K562 (cell line): Measurements from ENCODE around the gene PDE6H. TPM values are rescaled to one million over a fixed set of nuclear protein-coding genes. Genes with fewer than 3 reads are reported as not detected.

Source experiments
- ATAC-seq: fragments of 200-7000 bp; cut with Tn5 transposase; 3 replicates; pipeline ENCODE4 v1.9.1; 2020; ENCODE audit warnings: moderate library complexity
- BruUV-seq: library from RNA; stranded (reverse); fragments of 400-500 nt; replicated peaks from 2 replicates; lab custom pipeline; 2021; lab: Mats Ljungman, UMichigan
- CTCF ChIA-PET: fragments of 300-600 bp; formaldehyde crosslinking; extraction: SDS; loops from one replicate; lab custom pipeline; 2021; ENCODE audit warnings: low intra/inter-chr PET ratio; lab: Yijun Ruan, JAX
- POLR2A ChIA-PET: fragments of 300-600, 350-650 bp; sonication (Branson Sonifier 250); formaldehyde crosslinking; extraction: SDS; loops from one replicate; lab custom pipeline; 2021; ENCODE audit warnings: antibody characterized with exemption, inconsistent platforms; lab: Yijun Ruan, JAX
- DNase-seq, 4 experiments: peaks; one replicate each; pipeline versions ENCODE4 v3.0.0 to v3.0.0-alpha.2; 2011 to 2018; ENCODE audit warnings: low spot score in 3 of 4, mixed read lengths in 3 of 4; ENCODE audit errors: extremely low read depth in 1 of 4
- FAIRE-seq: peaks from 2 replicates; lab custom pipeline; 2011; peaks lifted over from hg19 to GRCh38; lab: Jason Lieb, UNC
- H2AFZ ChIP-seq: 2 replicates; pipeline ENCODE4 v1.6.0; 2011; ENCODE audit warnings: low read depth, low read length, control low read depth, inconsistent platforms
- H3K27ac ChIP-seq: fragments of 200-600 bp; 3 replicates; pipeline ENCODE4 v1.8.0; 2011; ENCODE audit warnings: low read depth, mild to moderate bottlenecking, control low read depth, inconsistent platforms, low read length, moderate library complexity, mixed read lengths; ENCODE audit errors: extremely low read depth
- H3K27me3 ChIP-seq, 2 experiments: fragments of 300-600 bp in 1 of 2; 2 replicates in 1 of 2; 3 replicates in 1 of 2; pipeline versions ENCODE4 v1.6.0 to v1.8.0; 2011; ENCODE audit warnings: inconsistent platforms in 2 of 2, low read length in 2 of 2, mild to moderate bottlenecking in 1 of 2, mixed read lengths in 1 of 2, moderate library complexity in 1 of 2; ENCODE audit not compliant: control insufficient read depth in 2 of 2, insufficient read depth in 2 of 2
- H3K36me3 ChIP-seq: fragments of 300-600 bp; 3 replicates; pipeline ENCODE4 v1.8.0; 2011; ENCODE audit warnings: mild to moderate bottlenecking, low read length, inconsistent platforms; ENCODE audit not compliant: control insufficient read depth, insufficient read depth
- H3K4me1 ChIP-seq, 2 experiments: fragments of 200-600 bp in 1 of 2; replicated peaks in 1 of 2; 2 replicates in 1 of 2; 3 replicates in 1 of 2; pipeline versions ENCODE4 v1.5.1 to v1.8.0; 2011; ENCODE audit warnings: inconsistent platforms in 2 of 2, low read length in 2 of 2, mild to moderate bottlenecking in 1 of 2, mixed read lengths in 1 of 2, moderate library complexity in 1 of 2; ENCODE audit not compliant: control insufficient read depth in 2 of 2, insufficient read depth in 2 of 2
- H3K4me2 ChIP-seq: 2 replicates; pipeline ENCODE4 v1.6.1; 2011; ENCODE audit warnings: low read length, control low read depth, inconsistent platforms, mixed read lengths; ENCODE audit not compliant: insufficient read depth
- H3K4me3 ChIP-seq: fragments of 200-600 bp; sonication (generic), shearing (Covaris generic); 2 replicates; pipeline ENCODE4 v1.5.1; 2016; ENCODE audit warnings: control low read depth, inconsistent platforms
- H3K79me2 ChIP-seq: fragments of 200-600 bp; 3 replicates; pipeline ENCODE4 v1.8.0; 2011; ENCODE audit warnings: low read length, inconsistent platforms; ENCODE audit not compliant: control insufficient read depth, insufficient read depth
- H3K9ac ChIP-seq, 2 experiments: 2 replicates each; pipeline versions ENCODE4 v1.6.0 to v1.6.1; 2011; ENCODE audit warnings: low read depth in 2 of 2, low read length in 2 of 2, control low read depth in 1 of 2, inconsistent platforms in 1 of 2, mild to moderate bottlenecking in 1 of 2, mixed read lengths in 1 of 2; ENCODE audit not compliant: insufficient read depth in 1 of 2
- H3K9me1 ChIP-seq: one replicate; pipeline ENCODE4 v1.6.0; 2011; ENCODE audit warnings: inconsistent platforms, mild to moderate bottlenecking, low read length, moderate library complexity; ENCODE audit not compliant: control insufficient read depth, insufficient read depth
- H3K9me3 ChIP-seq: replicated peaks from 2 replicates; pipeline ENCODE4 v1.5.1; 2011; ENCODE audit warnings: low read depth, low read length, inconsistent platforms; ENCODE audit not compliant: control insufficient read depth, insufficient read depth
- H4K20me1 ChIP-seq: replicated peaks from 2 replicates; pipeline ENCODE4 v1.6.1; 2011; ENCODE audit warnings: low read length, inconsistent platforms, mixed read lengths; ENCODE audit not compliant: control insufficient read depth, insufficient read depth
- BMI1 ChIP-seq: fragments of 150-350 bp; IDR thresholded peaks from 2 replicates; pipeline ENCODE4 v1.6.1; 2014; ENCODE audit warnings: low read length
- BRD4 ChIP-seq: fragments of 200-600 bp; sonication (generic); IDR thresholded peaks from 2 replicates; pipeline ENCODE4 v1.6.1; 2017; ENCODE audit warnings: inconsistent platforms
- CCAR2 ChIP-seq: fragments of 200-400 bp; formaldehyde crosslinking; IDR thresholded peaks from 2 replicates; pipeline ENCODE4 v1.6.1; 2017; ENCODE audit warnings: mild to moderate bottlenecking, low read depth, low read length
- ETS1 ChIP-seq: conservative IDR thresholded peaks from 2 replicates; pipeline ENCODE4 v1.6.1; 2011; ENCODE audit warnings: low read depth, mild to moderate bottlenecking, low read length; ENCODE audit not compliant: control insufficient read depth
- MYC ChIP-seq, 2 experiments: fragments of 250-450 bp in 1 of 2; sonication (Bioruptor Pico) in 1 of 2; IDR thresholded peaks; 2 replicates each; pipeline versions ENCODE4 v1.5.1 to v1.6.1; 2012 to 2021; ENCODE audit warnings: low read depth in 2 of 2, borderline replicate concordance in 1 of 2, improper control_type of control experiment in 1 of 2, low read length in 1 of 2, mild to moderate bottlenecking in 1 of 2, moderate library complexity in 1 of 2
- NCOA2 ChIP-seq, 2 experiments: fragments of 450-650 bp; IDR thresholded peaks; 2 replicates each; pipeline ENCODE4 v1.6.1; 2018; ENCODE audit warnings: mild to moderate bottlenecking in 2 of 2, moderate library complexity in 1 of 2; ENCODE audit not compliant: partially characterized antibody in 2 of 2
- RUNX1 ChIP-seq: sonication (generic); IDR thresholded peaks from 2 replicates; pipeline ENCODE4 v1.6.1; 2016; ENCODE audit warnings: antibody characterized with exemption, low read depth
- SMAD4 ChIP-seq: fragments of 250-450 bp; sonication (Bioruptor Pico); conservative IDR thresholded peaks from 2 replicates; pipeline ENCODE4 v1.8.0; 2021; ENCODE audit warnings: inconsistent platforms, mild to moderate bottlenecking, moderate library complexity
- TCF7L2 ChIP-seq: fragments of 150-350 bp; IDR thresholded peaks from 2 replicates; pipeline ENCODE4 v1.6.1; 2016; ENCODE audit warnings: low read depth, mild to moderate bottlenecking, low read length, moderate library complexity
- ZNF277 ChIP-seq: fragments of 250-450 bp; sonication (Bioruptor Pico); IDR thresholded peaks from 2 replicates; pipeline ENCODE4 v1.8.0; 2022; ENCODE audit warnings: inconsistent platforms, mild to moderate bottlenecking, moderate library complexity, borderline replicate concordance
- ZNF583 ChIP-seq: fragments of 250-450 bp; sonication (Bioruptor Pico); IDR thresholded peaks from 2 replicates; pipeline ENCODE4 v1.4.0; 2020
- ZNF766 ChIP-seq: fragments of 200-800 bp; sonication (Bioruptor generic); conservative IDR thresholded peaks from 2 replicates; pipeline ENCODE4 v1.6.1; 2016; ENCODE audit warnings: missing genetic modification characterization, missing compliant biosample characterization
- WGBS: fragments of 100-300 bp; shearing (Covaris generic); methylation state at CpG from one replicate; pipeline ENCODE4 v1.1.6; 2016; ENCODE audit warnings: low coverage, mixed read lengths; ENCODE audit not compliant: insufficient coverage; ENCODE audit errors: missing lambda C conversion rate; 5-methylcytosine and 5-hydroxymethylcytosine counted together
- in situ Hi-C: fragments of 300-500 bp; cut with MboI; formaldehyde crosslinking; loops from 4 replicates; pipeline ENCODE4 v1.15.0; 2018; ENCODE audit warnings: inconsistent platforms, mixed read lengths
- intact Hi-C: fragments of 100-400 bp; cut with micrococcal nuclease; formaldehyde crosslinking; loops from 2 replicates; pipeline ENCODE4 v1.14.2; 2022
- polyA plus RNA-seq, 8 experiments: library from polyadenylated mRNA; depleted of rRNA in 4 of 8; stranded (reverse) in 5 of 8; unstranded in 3 of 8; fragments of >200 nt; fragmentation: Nextera tagmentation in 2 of 8; fragmentation: Illumina TruSeq in 1 of 8; extraction: Ambion mirVana in 2 of 8; extraction: Trizol in 1 of 8; gene quantifications; 2 replicates each; pipeline versions ENCODE4 v1.2.1 to v1.2.3, GENCODE V29; 2011 to 2014; ENCODE audit warnings: inconsistent platforms in 1 of 8, missing spikeins in 1 of 8
- total RNA-seq, 7 experiments: library from RNA; depleted of rRNA in 6 of 7; stranded (reverse); fragments of >200 nt in 6 of 7; fragmentation: Illumina TruSeq in 2 of 7; extraction: Trizol in 2 of 7; gene quantifications; 2 replicates each; pipeline versions ENCODE4 v1.2.1 to v1.2.3, GENCODE V29; 2011 to 2021; ENCODE audit warnings: low replicate concordance in 1 of 7
- TF ChIP-seq, protein P1 (sequence below): fragments of 250-450 bp; sonication (Bioruptor Pico); IDR thresholded peaks from 2 replicates; pipeline ENCODE4 v1.5.0; 2021

PDE6H gene
- total and polyA plus RNA-seq, 9 of the 15 experiments (the other 6 are each of a cell fraction or from before 2014, with no cell fraction given) = 0.15 TPM; not detected in 8

- intact Hi-C loops = no loop called here
- no peaks in the 10 kb centered on the region for H3K4me1 ChIP-seq
- TF ChIP-seq, protein P1, sequence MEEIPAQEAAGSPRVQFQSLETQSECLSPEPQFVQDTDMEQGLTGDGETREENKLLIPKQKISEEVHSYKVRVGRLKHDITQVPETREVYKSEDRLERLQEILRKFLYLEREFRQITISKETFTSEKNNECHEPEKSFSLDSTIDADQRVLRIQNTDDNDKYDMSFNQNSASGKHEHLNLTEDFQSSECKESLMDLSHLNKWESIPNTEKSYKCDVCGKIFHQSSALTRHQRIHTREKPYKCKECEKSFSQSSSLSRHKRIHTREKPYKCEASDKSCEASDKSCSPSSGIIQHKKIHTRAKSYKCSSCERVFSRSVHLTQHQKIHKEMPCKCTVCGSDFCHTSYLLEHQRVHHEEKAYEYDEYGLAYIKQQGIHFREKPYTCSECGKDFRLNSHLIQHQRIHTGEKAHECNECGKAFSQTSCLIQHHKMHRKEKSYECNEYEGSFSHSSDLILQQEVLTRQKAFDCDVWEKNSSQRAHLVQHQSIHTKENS (CRISPR knock-in tag) = no peak
- TF ChIP-seq, all 486 proteins: peak for 0
- DNase-seq (no peak), ATAC-seq (no peak), FAIRE-seq (no peak)
- Histone ChIP-seq H3K27me3 (0 out of 5 replicates have a peak, but pooled peaks cover 0 to 3% of the 10 kb centered on the region in 2 experiments), H3K36me3 (no peaks in the 10 kb centered on the region), H3K9me3 (no peaks in the 10 kb centered on the region), H3K9ac (no peak overlapping the region), H3K9me1 (no peaks in the 10 kb centered on the region), H3K79me2 (no peaks in the 10 kb centered on the region), H3K4me3 (no peak overlapping the region), H3K4me2 (no peak overlapping the region), H3K27ac (no peak overlapping the region), H4K20me1 (no peaks in the 10 kb centered on the region), H2AFZ (no peak overlapping the region)
- no TSS peak for BruUV-seq
- in situ Hi-C loops = no loop called here
- CTCF ChIA-PET = no interaction called here
- POLR2A ChIA-PET = no interaction called here
These were observed 6.6 kb downstream of the PDE6H start for GRCh38 chr12:14979468-14979867.

DNA sequence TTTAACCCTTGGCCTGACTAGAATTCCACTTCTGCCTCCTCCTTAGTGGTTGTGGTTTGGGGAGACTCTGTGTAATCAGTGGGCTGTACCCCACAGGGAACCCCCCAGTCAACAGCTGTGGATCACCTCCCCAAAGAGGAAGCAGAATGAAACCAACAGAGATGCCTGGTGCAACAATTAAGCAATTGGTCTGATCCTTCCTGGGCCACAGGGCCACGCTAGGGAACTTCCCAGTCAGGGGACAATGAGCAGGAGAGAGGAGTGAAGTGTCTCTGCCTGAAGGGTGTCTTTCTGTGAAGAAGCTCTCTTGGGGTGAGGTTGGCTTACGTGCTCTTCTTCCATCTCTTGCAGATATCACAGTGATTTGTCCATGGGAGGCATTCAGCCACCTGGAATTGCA lies 8.2 kb downstream of the PDE6H start:
- no peaks in the 10 kb centered on the region for H3K9me1 ChIP-seq
- no peak overlapping the region for H2AFZ ChIP-seq
- no peaks in the 10 kb centered on the region for H3K9me3 ChIP-seq
- no peak overlapping the region for H3K9ac ChIP-seq
- H3K4me3 ChIP-seq = no peak overlapping the region
- no peak for FAIRE-seq
- ChIA-PET POLR2A (no interaction called here), CTCF (no interaction called here)
- ATAC-seq = no peak
- H3K27ac ChIP-seq = no peak overlapping the region
- no peak overlapping the region for H3K4me2 ChIP-seq
- peaks cover 0 to 10% of the 10 kb centered on the region in 2 experiments; a peak in 1 of 5 replicates for H3K27me3 ChIP-seq
- intact Hi-C loops = no loop called here
- H4K20me1 ChIP-seq = no peaks in the 10 kb centered on the region
- no TSS peak for BruUV-seq
- in situ Hi-C loops = no loop called here
- no peaks in the 10 kb centered on the region for H3K79me2 ChIP-seq
- 13% methylated on average over 2 of the region's 2 CpGs for WGBS
- no peaks in the 10 kb centered on the region for H3K36me3 ChIP-seq
- no peaks in the 10 kb centered on the region for H3K4me1 ChIP-seq
- no peak for DNase-seq
- no peak for TF ChIP-seq RUNX1
- no peak for TF ChIP-seq ZNF277 (CRISPR knock-in tag)
- TF ChIP-seq BRD4 = no peak
- no peak for TF ChIP-seq NCOA2 (IDR thresholded peaks at IDR 0.05; ENCODE audit: partially characterized antibody in 2 of 2)
- TF ChIP-seq SMAD4 = no peak
- TF ChIP-seq BMI1 = no peak
- TF ChIP-seq ETS1 = no peak
- no peak for TF ChIP-seq CCAR2
- no peak for TF ChIP-seq ZNF766 (CRISPR knock-in tag)
- TF ChIP-seq MYC (IDR thresholded peaks at IDR 0.05; ENCODE audit: low read depth, low read length) = no peak
- no peak for TF ChIP-seq MYC (CRISPR knock-in tag; IDR thresholded peaks at IDR 0.05; ENCODE audit: borderline replicate concordance, low read depth)
- no peak for TF ChIP-seq ZNF583 (CRISPR knock-in tag)
- TF ChIP-seq TCF7L2 = no peak
